Immature natural killer cell (primary cell): Measurements from ENCODE around the gene HAL. TPM values are rescaled to one million over a fixed set of nuclear protein-coding genes. Genes with fewer than 3 reads are reported as not detected.
A peak's percentile ranks its signal among the peaks of the same experiment; 100 is the strongest.

ENCODE experiments used
- DNase-seq, 3 donors: peaks; one replicate each; pipeline ENCODE4 v3.0.0; 2022; ENCODE audit warnings: mixed read lengths in 1 of 3
- H3K27ac Mint-ChIP-seq, 6 donors: one replicate each; pipeline ENCODE4 v1.8.0; 2020; ENCODE audit warnings: mixed read lengths in 6 of 6, mild to moderate bottlenecking in 5 of 6, inconsistent platforms in 4 of 6, moderate library complexity in 3 of 6
- H3K27me3 Mint-ChIP-seq, 3 donors: one replicate each; pipeline ENCODE4 v1.8.0; 2020 to 2021; ENCODE audit warnings: low read depth in 3 of 3, mild to moderate bottlenecking in 3 of 3, mixed read lengths in 3 of 3, moderate library complexity in 3 of 3, inconsistent platforms in 1 of 3
- H3K36me3 Mint-ChIP-seq, 3 donors: one replicate each; pipeline ENCODE4 v1.8.0; 2020; ENCODE audit warnings: mixed read lengths in 3 of 3, inconsistent platforms in 2 of 3, mild to moderate bottlenecking in 2 of 3
- H3K4me1 Mint-ChIP-seq, 2 donors: one replicate each; pipeline ENCODE4 v1.8.0; 2020; ENCODE audit warnings: inconsistent platforms in 2 of 2, mild to moderate bottlenecking in 2 of 2, mixed read lengths in 2 of 2, moderate library complexity in 1 of 2
- H3K4me3 Mint-ChIP-seq, 5 donors: one replicate each; pipeline ENCODE4 v1.8.0; 2020; ENCODE audit warnings: mild to moderate bottlenecking in 5 of 5, mixed read lengths in 5 of 5, inconsistent platforms in 3 of 5, moderate library complexity in 3 of 5
- H3K9me3 Mint-ChIP-seq, 6 donors: one replicate each; pipeline ENCODE4 v1.8.0; 2020; ENCODE audit warnings: mild to moderate bottlenecking in 6 of 6, mixed read lengths in 6 of 6, inconsistent platforms in 4 of 6, moderate library complexity in 3 of 6
- polyA plus RNA-seq, 3 donors: library from polyadenylated mRNA; unstranded; fragments of 300-500 nt; fragmentation: Illumina TruSeq; gene quantifications; one replicate each; pipeline ENCODE4 v1.2.3, GENCODE V29; 2021

HAL gene
- polyA plus RNA-seq, 3 donors from 2014 or later = 0.21 to 0.34 TPM; not detected in 1

GRCh38 chr12:95955549-95956159 is 40.5 kb downstream of the HAL start:
- no peak for DNase-seq
- Mint-ChIP-seq H3K9me3 (no peaks in the 10 kb centered on the region), H3K27ac (no peak overlapping the region), H3K4me3 (no peak overlapping the region), H3K36me3 (peaks cover 0 to 7% (median 0%) of the 10 kb centered on the region in 3 donors), H3K27me3 (peaks cover 0 to 8% (median 8%) of the 10 kb centered on the region in 3 donors), H3K4me1 (no peaks in the 10 kb centered on the region)

- Mint-ChIP-seq H3K4me1 (no peaks in the 10 kb centered on the region), H3K27me3 (peaks cover 0 to 8% (median 8%) of the 10 kb centered on the region in 3 donors), H3K4me3 (no peak overlapping the region), H3K27ac (no peak overlapping the region), H3K9me3 (no peaks in the 10 kb centered on the region), H3K36me3 (peaks cover 0 to 7% (median 0%) of the 10 kb centered on the region in 3 donors)
- DNase-seq = no peak
Measured at GRCh38 chr12:95953000-95953399, 43.1 kb downstream of the HAL start.

GRCh38 chr12:95951515-95951914 is 44.6 kb downstream of the HAL start:
- Mint-ChIP-seq H3K4me3 (no peak overlapping the region), H3K9me3 (no peaks in the 10 kb centered on the region), H3K27ac (no peak overlapping the region), H3K4me1 (no peaks in the 10 kb centered on the region), H3K27me3 (peaks cover 0 to 8% (median 6%) of the 10 kb centered on the region in 3 donors), H3K36me3 (peaks cover 0 to 7% (median 0%) of the 10 kb centered on the region in 3 donors)
- DNase-seq = no peak

DNA sequence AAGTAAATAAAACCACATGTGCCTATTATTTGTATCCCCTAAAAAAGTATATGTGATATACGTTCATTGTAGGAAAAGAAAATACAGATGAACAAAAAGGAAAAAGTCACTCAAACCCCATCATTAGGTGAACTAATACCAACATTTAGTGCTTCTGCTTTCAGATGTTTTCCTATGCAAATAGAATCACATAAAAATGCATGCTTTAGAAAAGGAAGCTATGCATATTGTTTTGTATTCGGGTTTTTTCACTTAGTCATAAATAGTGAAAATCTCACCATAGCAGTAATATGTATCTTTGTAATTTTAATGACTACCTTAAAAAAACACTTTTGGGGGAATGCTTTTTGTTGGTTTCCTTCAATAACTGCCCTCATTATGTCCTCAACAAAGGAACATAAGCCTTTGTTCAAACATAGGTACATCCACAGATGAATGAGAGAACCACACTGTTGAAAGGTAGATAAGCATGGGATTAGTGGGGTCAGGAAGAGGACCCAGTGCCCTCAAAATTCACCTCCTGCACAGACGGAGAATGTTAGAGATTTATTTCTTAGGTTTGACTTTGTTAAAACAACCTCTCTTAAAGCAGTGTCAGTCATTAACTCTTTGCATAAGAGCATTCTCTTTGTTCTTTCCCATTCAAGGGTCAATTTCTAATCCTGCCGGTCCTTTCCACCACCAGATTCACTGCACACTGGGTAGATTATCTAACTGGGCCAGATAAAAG is 46.5 kb downstream of the HAL start:
- H3K4me3 Mint-ChIP-seq = no peak overlapping the region
- peaks cover 0 to 8% (median 4%) of the 10 kb centered on the region in 3 donors for H3K27me3 Mint-ChIP-seq
- H3K36me3 Mint-ChIP-seq = peaks cover 0 to 7% (median 4%) of the 10 kb centered on the region in 3 donors
- no peaks in the 10 kb centered on the region for H3K9me3 Mint-ChIP-seq
- H3K27ac Mint-ChIP-seq = no peak overlapping the region
- H3K4me1 Mint-ChIP-seq = no peaks in the 10 kb centered on the region
- no peak for DNase-seq

- peaks cover 0 to 7% (median 5%) of the 10 kb centered on the region in 3 donors for H3K27me3 Mint-ChIP-seq
- H3K4me3 Mint-ChIP-seq = peak overlapping the region; percentile 83 to 98 (median 88)
- H3K9me3 Mint-ChIP-seq = no peaks in the 10 kb centered on the region
- H3K36me3 Mint-ChIP-seq = peaks cover 0 to 4% (median 0%) of the 10 kb centered on the region in 3 donors
- H3K4me1 Mint-ChIP-seq = peaks cover 7 to 13% of the 10 kb centered on the region in 2 donors
- DNase-seq = no peak
- peak overlapping the region in 1 of 6 donors; percentile 86 for H3K27ac Mint-ChIP-seq
Measured at GRCh38 chr12:95944108-95944704, 51.9 kb downstream of the HAL start.

GRCh38 chr12:95943330-95943842 is 52.8 kb downstream of the HAL start, which contains the start of gene AMDHD1:
TSS of gene AMDHD1 (plus strand) at chr12:95943331. CDS start at chr12:95943399, 68 bp downstream.
- peak within 1 kb of the TSS; percentile 82 to 90 (median 88) for H3K27ac Mint-ChIP-seq
- peaks cover 0 to 4% (median 0%) of the 10 kb centered on the region in 3 donors for H3K36me3 Mint-ChIP-seq
- H3K27me3 Mint-ChIP-seq = peaks cover 0 to 7% (median 5%) of the 10 kb centered on the region in 3 donors
- DNase-seq = peak; percentile 61 to 68 (median 66)
- peak within 1 kb of the TSS; percentile 88 to 98 (median 97) for H3K4me3 Mint-ChIP-seq
- H3K4me1 Mint-ChIP-seq = peaks cover 7 to 13% of the 10 kb centered on the region in 2 donors
- H3K9me3 Mint-ChIP-seq = no peaks in the 10 kb centered on the region

GRCh38 chr12:95942524-95943329 is 53.4 kb downstream of the HAL start, which contains the start of gene CCDC38:
TSS of gene CCDC38 (minus strand) at chr12:95942614. CDS start at chr12:95936509, 6,105 bp downstream.
- peak within 1 kb of the TSS; percentile 88 to 98 (median 97) for H3K4me3 Mint-ChIP-seq
- peaks cover 0 to 7% (median 5%) of the 10 kb centered on the region in 3 donors for H3K27me3 Mint-ChIP-seq
- H3K36me3 Mint-ChIP-seq = peaks cover 0 to 4% (median 0%) of the 10 kb centered on the region in 3 donors
- no peaks in the 10 kb centered on the region for H3K9me3 Mint-ChIP-seq
- H3K4me1 Mint-ChIP-seq = peaks cover 7 to 13% of the 10 kb centered on the region in 2 donors
- peak within 1 kb of the TSS; percentile 82 to 90 (median 88) for H3K27ac Mint-ChIP-seq
- peak; percentile 75 to 81 (median 80) for DNase-seq

- Mint-ChIP-seq H3K27me3 (peaks cover 0 to 7% (median 5%) of the 10 kb centered on the region in 3 donors), H3K27ac (peak overlapping the region in 5 of 6 donors; percentile 57 to 89 (median 75)), H3K36me3 (peaks cover 0 to 4% (median 0%) of the 10 kb centered on the region in 3 donors), H3K4me3 (peak overlapping the region; percentile 88 to 98 (median 97)), H3K4me1 (peaks cover 7 to 13% of the 10 kb centered on the region in 2 donors), H3K9me3 (no peaks in the 10 kb centered on the region)
- DNase-seq = peak in 1 of 3 donors; percentile 8
Measured at GRCh38 chr12:95942101-95942523, 54.0 kb downstream of the HAL start.

DNA sequence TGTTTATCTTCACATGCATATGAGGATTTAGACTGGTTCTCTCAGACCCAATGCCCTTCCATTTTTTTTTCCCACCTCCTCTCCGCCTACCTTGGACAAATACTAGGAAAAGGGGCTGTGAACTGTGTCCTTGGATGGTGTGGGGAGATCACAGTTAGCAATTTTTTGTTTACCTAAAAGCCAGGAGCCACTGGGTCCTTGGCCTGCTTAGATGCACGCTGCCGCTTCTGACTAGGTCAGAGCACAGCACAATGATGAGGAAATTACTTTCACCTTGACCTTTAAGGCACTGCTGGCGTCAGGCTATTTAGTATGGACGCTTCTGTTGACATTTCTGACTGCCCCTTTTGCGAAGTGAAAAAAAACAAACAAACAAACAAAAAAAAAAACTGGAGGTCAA is 55.6 kb downstream of the HAL start:
- peak overlapping the region in 2 of 5 donors; percentile 31 for H3K4me3 Mint-ChIP-seq
- H3K36me3 Mint-ChIP-seq = no peaks in the 10 kb centered on the region
- peak overlapping the region in 1 of 6 donors; percentile 18 for H3K27ac Mint-ChIP-seq
- H3K27me3 Mint-ChIP-seq = peaks cover 0 to 7% (median 5%) of the 10 kb centered on the region in 3 donors
- no peak for DNase-seq
- no peaks in the 10 kb centered on the region for H3K9me3 Mint-ChIP-seq
- H3K4me1 Mint-ChIP-seq = peaks cover 7 to 13% of the 10 kb centered on the region in 2 donors

Other genes with a start within 250 kb of the HAL start
- gene NTN4, start 205.6 kb downstream of the HAL start, polyA plus RNA-seq = not detected
- 10 to 100 TPM; 29.5 to 46.1 (median 39.1) TPM for gene SNRPF, start 137.4 kb downstream of the HAL start, polyA plus RNA-seq
- under 1 TPM in 1 of 3 donors, not detected in 2; 0.07 TPM for gene CCDC38, start 53.7 kb downstream of the HAL start, polyA plus RNA-seq
- gene AMDHD1, start 53.0 kb downstream of the HAL start, polyA plus RNA-seq = 1 to 10 TPM in 2 of 3 donors, not detected in 1; 2.1 to 2.4 TPM
- 10 to 100 TPM; 65.9 to 78.1 (median 67.2) TPM for gene LTA4H, start 39.2 kb upstream of the HAL start, polyA plus RNA-seq
- gene ELK3, start 198.0 kb upstream of the HAL start, polyA plus RNA-seq = 10 to 100 TPM in 1 of 3 donors, 1 to 10 TPM in 2; 4.7 to 21.7 (median 6.9) TPM